SK-N-SH treated with all-trans-retinoic acid at 6 μM for 48 hours (cell line): ENCODE measurements around the gene HOOK2.

Experiments
- ISL1 ChIP-seq: fragments of 250-450 bp; sonication (Bioruptor Pico); IDR thresholded peaks from 2 replicates; pipeline ENCODE4 v2.1.2; 2022; ENCODE audit warnings: mild to moderate bottlenecking, moderate library complexity
- PATZ1 ChIP-seq: fragments of 250-450 bp; sonication (Bioruptor Pico); IDR thresholded peaks from 2 replicates; pipeline ENCODE4 v1.8.0; 2020; ENCODE audit warnings: mild to moderate bottlenecking, moderate library complexity, borderline replicate concordance
- ZFP3 ChIP-seq: fragments of 250-450 bp; sonication (Bioruptor Pico); IDR thresholded peaks from 2 replicates; pipeline ENCODE4 v1.5.0; 2020; ENCODE audit warnings: mild to moderate bottlenecking, moderate library complexity
- TF ChIP-seq, protein P1 (sequence below): fragments of 250-450 bp; sonication (Bioruptor Pico); IDR thresholded peaks from 2 replicates; pipeline ENCODE4 v1.8.0; 2021; ENCODE audit warnings: low read depth, mild to moderate bottlenecking, moderate library complexity, borderline replicate concordance

GRCh38 chr19:12772323-12772722 is 3.0 kb downstream of the HOOK2 start:
- no peak for TF ChIP-seq PATZ1 (CRISPR knock-in tag)
- TF ChIP-seq, protein P1, sequence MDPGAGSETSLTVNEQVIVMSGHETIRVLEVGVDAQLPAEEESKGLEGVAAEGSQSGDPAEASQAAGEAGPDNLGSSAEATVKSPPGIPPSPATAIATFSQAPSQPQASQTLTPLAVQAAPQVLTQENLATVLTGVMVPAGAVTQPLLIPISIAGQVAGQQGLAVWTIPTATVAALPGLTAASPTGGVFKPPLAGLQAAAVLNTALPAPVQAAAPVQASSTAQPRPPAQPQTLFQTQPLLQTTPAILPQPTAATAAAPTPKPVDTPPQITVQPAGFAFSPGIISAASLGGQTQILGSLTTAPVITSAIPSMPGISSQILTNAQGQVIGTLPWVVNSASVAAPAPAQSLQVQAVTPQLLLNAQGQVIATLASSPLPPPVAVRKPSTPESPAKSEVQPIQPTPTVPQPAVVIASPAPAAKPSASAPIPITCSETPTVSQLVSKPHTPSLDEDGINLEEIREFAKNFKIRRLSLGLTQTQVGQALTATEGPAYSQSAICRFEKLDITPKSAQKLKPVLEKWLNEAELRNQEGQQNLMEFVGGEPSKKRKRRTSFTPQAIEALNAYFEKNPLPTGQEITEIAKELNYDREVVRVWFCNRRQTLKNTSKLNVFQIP (CRISPR knock-in tag): no peak
- no peak for TF ChIP-seq ZFP3
- no peak for TF ChIP-seq ISL1 (CRISPR knock-in tag)
